ENCODE results near the gene VEPH1. TPM values are rescaled to one million over a fixed set of nuclear protein-coding genes. Genes with fewer than 3 reads are reported as not detected.

The VEPH1 gene
- total and polyA plus RNA-seq, 4 donors = 5.8 to 11.5 (median 8.4) TPM

DNA sequence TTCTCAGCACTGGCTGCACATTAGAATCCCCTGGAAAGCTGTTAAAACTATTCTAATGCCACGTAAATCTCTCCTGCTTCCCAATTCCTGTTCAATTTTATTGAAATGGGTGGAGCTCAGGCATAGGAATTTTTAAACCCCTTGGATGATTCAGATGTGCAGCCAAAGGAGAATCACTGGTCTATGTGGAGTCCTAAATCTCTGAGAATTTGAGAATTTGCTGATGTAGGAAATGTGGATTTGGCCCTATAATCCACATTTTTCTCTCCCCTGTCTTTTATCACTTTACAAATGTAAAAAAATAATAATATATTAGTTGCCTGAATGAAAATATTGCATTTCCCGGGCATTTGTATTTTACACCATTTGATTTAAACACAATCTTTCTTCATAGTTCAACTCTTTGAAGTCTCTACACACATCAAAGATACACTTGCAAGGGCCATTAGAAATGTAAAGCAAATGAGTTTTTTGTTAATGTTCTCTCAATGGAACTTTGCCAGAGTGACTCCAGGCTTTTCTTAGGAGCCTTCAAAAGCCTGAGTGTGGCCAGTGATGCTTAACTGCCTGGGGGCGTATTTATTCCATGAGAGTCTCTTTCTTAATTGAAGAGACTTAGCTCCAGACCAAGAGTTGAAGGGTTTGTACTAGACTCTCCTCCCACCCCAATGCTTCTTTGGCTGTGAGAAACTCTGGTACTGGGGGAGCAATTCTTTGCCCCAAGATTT, 115.3 kb downstream of the VEPH1 start:
- Histone ChIP-seq H3K36me3 (ENCODE audit: control insufficient read depth, insufficient read depth, low read length) (no peaks in the 10 kb centered on the region), H3K4me3 (ENCODE audit: low read depth, low read length) (no peak overlapping the region), H3K27me3 (ENCODE audit: control insufficient read depth, insufficient read depth, low read length) (no peaks in the 10 kb centered on the region), H3K4me1 (ENCODE audit: control insufficient read depth, insufficient read depth, low read length) (no peaks in the 10 kb centered on the region), H3K9me3 (ENCODE audit: control insufficient read depth, insufficient read depth, low read length) (no peaks in the 10 kb centered on the region), H3K27ac (ENCODE audit: low read depth, low read length) (no peak overlapping the region)
- no CpG with 5 or more reads among the region's 3 CpGs for WGBS (ENCODE audit: insufficient coverage)
- peak in 2 of 6 donors; percentile 41 to 65 for DNase-seq (ENCODE audit: low read depth in 4 of 6, low spot score in 6 of 6)

GRCh38 chr3:157384491-157384890, 118.7 kb downstream of the VEPH1 start:
- Histone ChIP-seq H3K4me1 (ENCODE audit: control insufficient read depth, insufficient read depth, low read length) (no peaks in the 10 kb centered on the region), H3K27me3 (ENCODE audit: control insufficient read depth, insufficient read depth, low read length) (no peaks in the 10 kb centered on the region), H3K9me3 (ENCODE audit: control insufficient read depth, insufficient read depth, low read length) (no peaks in the 10 kb centered on the region), H3K27ac (ENCODE audit: low read depth, low read length) (no peak overlapping the region), H3K4me3 (ENCODE audit: low read depth, low read length) (no peak overlapping the region), H3K36me3 (ENCODE audit: control insufficient read depth, insufficient read depth, low read length) (no peaks in the 10 kb centered on the region)
- peak in 2 of 6 donors; percentile 15 to 20 for DNase-seq (ENCODE audit: low read depth in 4 of 6, low spot score in 6 of 6)
- no CpG with 5 or more reads among the region's 3 CpGs for WGBS (ENCODE audit: insufficient coverage)

DNA sequence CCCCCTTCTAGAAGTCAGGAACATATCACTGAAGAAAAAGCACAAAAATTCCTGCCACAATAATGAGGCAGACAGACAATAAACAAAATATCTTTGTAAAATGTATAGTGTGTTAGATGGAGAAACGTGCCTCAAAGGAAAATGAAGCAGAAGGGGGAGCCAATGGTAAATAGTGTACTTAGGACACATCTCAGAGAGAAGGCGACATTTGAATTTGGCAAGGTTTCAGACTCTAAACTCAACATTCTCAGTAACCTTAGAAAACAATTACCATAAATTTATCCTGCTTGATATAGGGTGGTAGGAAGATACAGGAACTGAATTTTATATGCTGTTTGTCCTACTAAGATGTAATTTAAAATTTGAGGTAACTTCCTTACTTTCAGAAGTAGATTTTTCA, 119.2 kb downstream of the VEPH1 start:
- no CpG with 5 or more reads among the region's 2 CpGs for WGBS (ENCODE audit: insufficient coverage)
- peak in 2 of 6 donors; percentile 18 to 55 for DNase-seq (ENCODE audit: low read depth in 4 of 6, low spot score in 6 of 6)

DNA sequence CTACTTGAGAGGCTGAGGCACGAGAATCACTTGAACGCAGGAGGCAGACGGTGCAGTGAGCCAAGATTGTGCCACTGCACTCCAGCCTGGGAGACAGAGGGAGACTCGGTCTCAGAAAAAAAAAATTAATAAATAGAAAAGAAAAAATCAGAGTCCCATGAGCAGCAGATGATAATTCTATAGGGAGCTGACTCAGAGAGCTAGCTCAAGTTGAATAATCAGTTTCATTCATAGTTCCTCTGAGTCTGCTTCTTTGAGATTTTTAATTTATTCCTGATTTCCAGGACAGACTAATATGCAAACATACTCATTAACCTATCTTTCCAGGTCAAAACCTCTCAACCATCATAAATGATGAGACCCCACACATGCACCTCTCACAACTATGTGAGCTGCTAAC, 121.6 kb downstream of the VEPH1 start:
- no peak overlapping the region for H3K27ac ChIP-seq (ENCODE audit: low read depth, low read length)
- 73% methylated on average over 3 of the region's 4 CpGs for whole genome bisulfite sequencing (ENCODE audit: insufficient coverage)
- H3K36me3 ChIP-seq (ENCODE audit: control insufficient read depth, insufficient read depth, low read length) = no peaks in the 10 kb centered on the region
- no peak overlapping the region for H3K4me3 ChIP-seq (ENCODE audit: low read depth, low read length)
- no peak for DNase-seq (ENCODE audit: low read depth in 4 of 6, low spot score in 6 of 6)
- no peaks in the 10 kb centered on the region for H3K4me1 ChIP-seq (ENCODE audit: control insufficient read depth, insufficient read depth, low read length)
- H3K9me3 ChIP-seq (ENCODE audit: control insufficient read depth, insufficient read depth, low read length) = no peaks in the 10 kb centered on the region
- no peaks in the 10 kb centered on the region for H3K27me3 ChIP-seq (ENCODE audit: control insufficient read depth, insufficient read depth, low read length)

More for the DNA sequence above, 119.2 kb downstream of the VEPH1 start:
- Histone ChIP-seq H3K27me3 (ENCODE audit: control insufficient read depth, insufficient read depth, low read length) (no peaks in the 10 kb centered on the region), H3K27ac (ENCODE audit: low read depth, low read length) (no peak overlapping the region), H3K4me3 (ENCODE audit: low read depth, low read length) (no peak overlapping the region), H3K36me3 (ENCODE audit: control insufficient read depth, insufficient read depth, low read length) (no peaks in the 10 kb centered on the region), H3K9me3 (ENCODE audit: control insufficient read depth, insufficient read depth, low read length) (no peaks in the 10 kb centered on the region), H3K4me1 (ENCODE audit: control insufficient read depth, insufficient read depth, low read length) (no peaks in the 10 kb centered on the region)

- H3K4me3 ChIP-seq (ENCODE audit: low read depth, low read length) = no peak overlapping the region
- WGBS (ENCODE audit: insufficient coverage) = 80% methylated on average over 1 of the region's 1 CpG
- H3K27ac ChIP-seq (ENCODE audit: low read depth, low read length) = no peak overlapping the region
- H3K27me3 ChIP-seq (ENCODE audit: control insufficient read depth, insufficient read depth, low read length) = no peaks in the 10 kb centered on the region
- no peak for DNase-seq (ENCODE audit: low read depth in 4 of 6, low spot score in 6 of 6)
- no peaks in the 10 kb centered on the region for H3K9me3 ChIP-seq (ENCODE audit: control insufficient read depth, insufficient read depth, low read length)
- H3K36me3 ChIP-seq (ENCODE audit: control insufficient read depth, insufficient read depth, low read length) = no peaks in the 10 kb centered on the region
- H3K4me1 ChIP-seq (ENCODE audit: control insufficient read depth, insufficient read depth, low read length) = no peaks in the 10 kb centered on the region
Measured at GRCh38 chr3:157379525-157380140, 123.6 kb downstream of the VEPH1 start.

DNA sequence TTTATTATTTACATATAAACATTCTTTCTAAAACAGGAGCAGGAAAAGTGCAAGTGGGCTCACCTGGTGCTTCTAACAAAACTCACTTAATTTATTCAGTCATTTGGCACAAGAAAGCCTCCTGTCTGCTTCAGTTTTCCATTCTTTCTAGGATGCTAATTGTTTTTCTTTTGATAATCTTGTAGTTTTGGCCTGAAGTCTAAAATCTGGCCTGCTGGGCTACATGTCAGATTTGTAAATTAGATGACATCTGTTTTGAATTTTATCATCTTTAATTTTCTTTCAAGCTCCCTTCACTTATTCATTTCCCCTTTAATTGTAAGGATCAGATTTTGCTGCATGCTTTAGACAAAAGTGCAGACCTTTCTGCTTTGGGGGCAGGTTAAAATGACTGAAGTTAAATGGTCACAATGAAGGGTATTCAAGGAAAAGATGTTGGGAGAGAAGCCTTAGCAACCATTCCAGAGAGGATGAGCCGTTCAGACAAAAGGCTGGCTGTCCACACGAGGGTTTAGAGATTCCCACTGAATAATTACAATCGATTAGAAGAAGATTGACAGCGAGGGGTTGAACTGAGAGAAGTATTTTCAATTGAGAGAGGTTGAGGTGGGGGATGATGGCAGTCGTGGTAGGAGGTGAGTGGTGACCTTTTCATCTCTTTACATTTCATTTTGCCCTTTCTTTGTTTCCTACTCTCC, 126.5 kb downstream of the VEPH1 start:
- Histone ChIP-seq H3K4me1 (ENCODE audit: control insufficient read depth, insufficient read depth, low read length) (no peaks in the 10 kb centered on the region), H3K27me3 (ENCODE audit: control insufficient read depth, insufficient read depth, low read length) (no peaks in the 10 kb centered on the region), H3K9me3 (ENCODE audit: control insufficient read depth, insufficient read depth, low read length) (no peaks in the 10 kb centered on the region), H3K27ac (ENCODE audit: low read depth, low read length) (no peak overlapping the region), H3K4me3 (ENCODE audit: low read depth, low read length) (no peak overlapping the region), H3K36me3 (ENCODE audit: control insufficient read depth, insufficient read depth, low read length) (no peaks in the 10 kb centered on the region)
- WGBS (ENCODE audit: insufficient coverage) = 0% methylated on average over 2 of the region's 5 CpGs
- DNase-seq (ENCODE audit: low read depth in 4 of 6, low spot score in 6 of 6) = peak in 2 of 6 donors; percentile 33 to 81

DNA sequence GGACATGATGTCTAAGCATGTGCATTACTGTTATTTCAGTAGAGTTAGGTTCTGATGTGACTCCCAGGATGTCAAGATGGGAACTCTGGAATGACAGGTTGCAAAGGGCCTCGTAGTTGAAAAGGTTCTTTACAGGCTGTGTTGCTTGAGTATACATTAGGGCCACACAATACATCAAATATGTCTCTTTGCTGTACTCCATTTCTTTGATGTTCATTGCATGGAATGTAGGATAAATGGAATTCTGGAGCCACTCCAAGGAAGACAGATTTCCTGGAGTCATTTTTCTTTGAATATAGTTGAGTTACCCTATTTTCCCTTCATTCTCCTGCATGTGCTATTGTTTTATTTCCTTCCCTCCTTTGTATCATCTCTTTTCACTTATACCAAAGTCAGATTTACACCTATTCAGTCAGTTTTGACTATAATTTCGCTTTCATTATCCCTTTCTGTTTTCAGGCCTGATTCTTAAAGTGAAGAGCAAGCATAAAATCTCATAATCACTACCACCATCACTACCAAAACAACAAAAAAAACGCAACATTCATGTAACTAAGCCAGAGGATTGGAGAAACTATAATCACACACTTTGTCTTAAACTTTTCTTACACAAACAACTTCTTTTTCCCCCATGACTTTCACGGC, 127.8 kb downstream of the VEPH1 start:
- Histone ChIP-seq H3K27me3 (ENCODE audit: control insufficient read depth, insufficient read depth, low read length) (no peaks in the 10 kb centered on the region), H3K4me3 (ENCODE audit: low read depth, low read length) (no peak overlapping the region), H3K36me3 (ENCODE audit: control insufficient read depth, insufficient read depth, low read length) (no peaks in the 10 kb centered on the region), H3K9me3 (ENCODE audit: control insufficient read depth, insufficient read depth, low read length) (no peaks in the 10 kb centered on the region), H3K4me1 (ENCODE audit: control insufficient read depth, insufficient read depth, low read length) (no peaks in the 10 kb centered on the region), H3K27ac (ENCODE audit: low read depth, low read length) (no peak overlapping the region)
- DNase-seq (ENCODE audit: low read depth in 4 of 6, low spot score in 6 of 6) = no peak
- WGBS (ENCODE audit: insufficient coverage) = 96% methylated on average over 2 of the region's 4 CpGs

DNA sequence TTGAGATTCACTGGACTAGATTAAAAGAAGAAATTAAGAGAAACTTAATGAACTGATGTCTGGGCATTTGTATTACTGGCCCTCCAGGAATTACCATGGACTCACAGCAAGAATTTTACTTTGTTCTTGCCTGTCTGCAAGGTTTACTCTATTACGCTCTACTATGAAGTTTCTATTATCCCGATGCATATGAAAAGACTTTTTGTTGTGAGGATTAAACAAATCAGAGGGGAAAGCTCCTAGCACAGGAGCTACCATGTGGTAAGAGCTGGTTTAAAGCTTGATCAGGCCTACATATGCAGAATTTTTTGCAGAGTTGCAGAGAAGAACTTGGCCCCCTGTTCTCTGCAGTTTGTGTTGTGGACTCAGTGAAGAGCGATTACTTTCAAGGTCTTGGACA, 128.3 kb downstream of the VEPH1 start:
- Histone ChIP-seq H3K4me1 (ENCODE audit: control insufficient read depth, insufficient read depth, low read length) (no peaks in the 10 kb centered on the region), H3K36me3 (ENCODE audit: control insufficient read depth, insufficient read depth, low read length) (no peaks in the 10 kb centered on the region), H3K27ac (ENCODE audit: low read depth, low read length) (no peak overlapping the region), H3K9me3 (ENCODE audit: control insufficient read depth, insufficient read depth, low read length) (no peaks in the 10 kb centered on the region), H3K4me3 (ENCODE audit: low read depth, low read length) (no peak overlapping the region), H3K27me3 (ENCODE audit: control insufficient read depth, insufficient read depth, low read length) (no peaks in the 10 kb centered on the region)
- WGBS (ENCODE audit: insufficient coverage) = 100% methylated on average over 1 of the region's 3 CpGs
- DNase-seq (ENCODE audit: low read depth in 4 of 6, low spot score in 6 of 6) = no peak

DNA sequence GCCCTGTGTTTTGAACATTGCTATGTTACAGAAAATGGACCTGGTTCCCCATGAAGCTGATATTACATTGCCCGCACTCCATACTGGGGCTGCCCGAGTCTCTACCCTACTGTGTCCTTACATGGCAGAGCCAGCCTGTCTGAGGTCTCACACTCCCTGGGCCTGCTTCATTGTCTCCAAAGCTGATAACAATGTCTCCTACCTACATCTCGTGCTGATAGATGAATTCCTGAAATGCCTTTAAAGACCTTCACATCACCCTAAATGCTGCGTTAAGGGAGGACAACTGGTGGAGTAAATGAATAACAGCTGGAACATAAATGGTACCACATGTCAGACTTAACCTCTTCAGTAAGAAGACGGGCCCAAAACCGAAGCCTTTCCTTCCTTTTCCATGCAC, 129.4 kb downstream of the VEPH1 start:
- Histone ChIP-seq H3K4me3 (ENCODE audit: low read depth, low read length) (no peak overlapping the region), H3K4me1 (ENCODE audit: control insufficient read depth, insufficient read depth, low read length) (no peaks in the 10 kb centered on the region), H3K9me3 (ENCODE audit: control insufficient read depth, insufficient read depth, low read length) (no peaks in the 10 kb centered on the region), H3K27ac (ENCODE audit: low read depth, low read length) (no peak overlapping the region), H3K36me3 (ENCODE audit: control insufficient read depth, insufficient read depth, low read length) (no peaks in the 10 kb centered on the region), H3K27me3 (ENCODE audit: control insufficient read depth, insufficient read depth, low read length) (no peaks in the 10 kb centered on the region)
- no peak for DNase-seq (ENCODE audit: low read depth in 4 of 6, low spot score in 6 of 6)
- 98% methylated on average over 4 of the region's 6 CpGs for WGBS (ENCODE audit: insufficient coverage)
